ENCODE measurements around the gene TRPV4.

DNA sequence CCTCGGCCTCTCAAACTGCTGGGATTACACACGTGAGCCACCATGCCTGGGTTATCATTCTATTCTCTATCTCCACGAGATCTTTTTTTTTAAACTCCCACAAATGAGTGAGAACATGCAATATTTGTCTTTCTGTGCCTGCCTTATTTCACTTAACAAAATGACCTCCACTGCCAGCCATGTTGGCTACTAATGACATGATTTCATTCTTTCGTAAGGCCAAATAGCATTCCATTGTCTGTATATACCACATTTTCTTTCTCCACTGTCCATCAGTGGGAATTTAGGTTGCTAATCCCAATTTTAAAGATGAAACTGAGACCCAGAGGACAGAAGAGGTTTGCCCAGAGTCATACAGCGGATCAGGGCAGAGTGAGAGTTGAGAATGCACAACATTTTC is 10.9 kb upstream of the TRPV4 start:
- TF ChIP-seq, protein P1, sequence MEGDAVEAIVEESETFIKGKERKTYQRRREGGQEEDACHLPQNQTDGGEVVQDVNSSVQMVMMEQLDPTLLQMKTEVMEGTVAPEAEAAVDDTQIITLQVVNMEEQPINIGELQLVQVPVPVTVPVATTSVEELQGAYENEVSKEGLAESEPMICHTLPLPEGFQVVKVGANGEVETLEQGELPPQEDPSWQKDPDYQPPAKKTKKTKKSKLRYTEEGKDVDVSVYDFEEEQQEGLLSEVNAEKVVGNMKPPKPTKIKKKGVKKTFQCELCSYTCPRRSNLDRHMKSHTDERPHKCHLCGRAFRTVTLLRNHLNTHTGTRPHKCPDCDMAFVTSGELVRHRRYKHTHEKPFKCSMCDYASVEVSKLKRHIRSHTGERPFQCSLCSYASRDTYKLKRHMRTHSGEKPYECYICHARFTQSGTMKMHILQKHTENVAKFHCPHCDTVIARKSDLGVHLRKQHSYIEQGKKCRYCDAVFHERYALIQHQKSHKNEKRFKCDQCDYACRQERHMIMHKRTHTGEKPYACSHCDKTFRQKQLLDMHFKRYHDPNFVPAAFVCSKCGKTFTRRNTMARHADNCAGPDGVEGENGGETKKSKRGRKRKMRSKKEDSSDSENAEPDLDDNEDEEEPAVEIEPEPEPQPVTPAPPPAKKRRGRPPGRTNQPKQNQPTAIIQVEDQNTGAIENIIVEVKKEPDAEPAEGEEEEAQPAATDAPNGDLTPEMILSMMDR (IDR thresholded peaks at IDR 0.05 in 4 of 5, conservative IDR thresholded peaks at IDR 0.05 in 1 of 5), result no peak
- TF ChIP-seq POLR2A (IDR thresholded peaks at IDR 0.05), result no peak
